ENCODE measurements around the gene TLE2. TPM values are rescaled to one million over a fixed set of nuclear protein-coding genes. Genes with fewer than 3 reads are reported as not detected.

TLE2 gene
- total and polyA plus RNA-seq, 9 of the 15 experiments (the other 6 are each of a cell fraction or from before 2014, with no cell fraction given), result 0.35 to 13.1 (median 6.2) TPM

GRCh38 chr19:3034406-3034655 is 5.3 kb upstream of the TLE2 start:
- peaks cover 7% of the 10 kb centered on the region; the same call in 1 of the 3 replicates for H3K79me2 ChIP-seq (ENCODE audit: control insufficient read depth, insufficient read depth, low read length)
- intact Hi-C loops (cut with micrococcal nuclease), result no loop called here
- H3K4me3 ChIP-seq, result peak overlapping the region; percentile 61
- H3K9me1 ChIP-seq (ENCODE audit: control insufficient read depth, insufficient read depth, low read length), result no peaks in the 10 kb centered on the region
- POLR2A ChIA-PET, result interaction anchor here (0.7 to 1.1 kb wide), 2 partner anchors 24 to 26 kb away, joined by 3 read pairs; no protein-coding TSS in a partner anchor
- ATAC-seq (no peak), FAIRE-seq (no peak), DNase-seq (ENCODE audit: extremely low read depth in 1 of 4, low spot score in 3 of 4) (no peak)
- peak overlapping the region; percentile 86 for H2AFZ ChIP-seq (ENCODE audit: low read depth, low read length)
- BruUV-seq (replicated peaks), result no TSS peak
- CTCF ChIA-PET (ENCODE audit: low intra/inter-chr PET ratio), result no interaction called here
- TF ChIP-seq ZNF133 (CRISPR knock-in tag; IDR thresholded peaks at IDR 0.05) (no peak), MLLT1 (IDR thresholded peaks at IDR 0.05) (peak; percentile 18 to 30; a peak in 1 of 4 replicates), TBP (optimal IDR thresholded peaks at IDR 0.05; ENCODE audit: low read depth, low read length) (peak; percentile 4), ZNF408 (CRISPR knock-in tag; IDR thresholded peaks at IDR 0.05; ENCODE audit: low read depth) (no peak), RBM25 (IDR thresholded peaks at IDR 0.05; ENCODE audit: low read depth, low read length, severe bottlenecking) (no peak), NFE2L1 (tag; IDR thresholded peaks at IDR 0.05; ENCODE audit: borderline replicate concordance, low read depth) (no peak), ZC3H4 (CRISPR knock-in tag; IDR thresholded peaks at IDR 0.05; ENCODE audit: borderline replicate concordance) (no peak), TOE1 (IDR thresholded peaks at IDR 0.05; ENCODE audit: borderline replicate concordance) (0 out of 2 replicates have a peak, but pooled peaks have one; percentile 15), TOE1 (CRISPR knock-in tag; IDR thresholded peaks at IDR 0.05; ENCODE audit: borderline replicate concordance, low read depth) (no peak), BCOR (IDR thresholded peaks at IDR 0.05) (peak; percentile 37; the same call in 1 of the 2 replicates)
- H3K36me3 ChIP-seq (ENCODE audit: control insufficient read depth, insufficient read depth, low read length), result no peaks in the 10 kb centered on the region
- no peaks in the 10 kb centered on the region for H3K9me3 ChIP-seq (replicated peaks; ENCODE audit: control insufficient read depth, insufficient read depth, low read depth, low read length)
- no peaks in the 10 kb centered on the region for H4K20me1 ChIP-seq (replicated peaks; ENCODE audit: control insufficient read depth, insufficient read depth, low read length)
- peak overlapping the region; percentile 90 to 92; a peak in 2 of 4 replicates for H3K9ac ChIP-seq (ENCODE audit: insufficient read depth in 1 of 2, low read depth in 2 of 2, low read length in 2 of 2)
- H3K27me3 ChIP-seq (ENCODE audit: control insufficient read depth in 2 of 2, insufficient read depth in 2 of 2, low read length in 2 of 2), result no peaks in the 10 kb centered on the region
- H3K4me1 ChIP-seq (replicated peaks in 1 of 2; ENCODE audit: control insufficient read depth in 2 of 2, insufficient read depth in 2 of 2, low read length in 2 of 2), result peaks cover 24 to 35% of the 10 kb centered on the region in 2 experiments
- peak overlapping the region; percentile 89 for H3K4me2 ChIP-seq (ENCODE audit: insufficient read depth, low read length)
- in situ Hi-C loops (cut with MboI), result no loop called here
- peak overlapping the region; percentile 85; the same call in 2 of the 3 replicates for H3K27ac ChIP-seq (ENCODE audit: extremely low read depth, low read depth, low read length)
